H1 (cell line): ENCODE measurements around the gene NEURL1. TPM values are rescaled to one million over a fixed set of nuclear protein-coding genes. Genes with fewer than 3 reads are reported as not detected.

Experiments
- CTCF ChIA-PET: fragments of 300-600 bp; sonication (Branson Sonifier 250); formaldehyde crosslinking; loops from one replicate; lab custom pipeline; 2021; ENCODE audit not compliant: partially characterized antibody; lab: Charles Lee
- POLR2A ChIA-PET: fragments of 300-600 bp; sonication (Branson Sonifier 250); formaldehyde crosslinking; loops from one replicate; lab custom pipeline; 2021; ENCODE audit warnings: inconsistent platforms; ENCODE audit not compliant: partially characterized antibody; lab: Charles Lee
- DNase-seq, 2 experiments: peaks; one replicate each; pipeline versions ENCODE4 v3.0.0 to v3.0.0-alpha.2; 2010 to 2022; ENCODE audit warnings: low spot score in 2 of 2, low read depth in 1 of 2, mixed read lengths in 1 of 2
- FAIRE-seq: peaks from 2 replicates; lab custom pipeline; 2011; peaks lifted over from hg19 to GRCh38; lab: Jason Lieb, UNC
- H2AFZ ChIP-seq: 2 replicates; pipeline ENCODE4 v1.8.1; 2012; ENCODE audit warnings: low read length, inconsistent platforms
- H2AK5ac ChIP-seq: 2 replicates; pipeline ENCODE4 v1.6.1; 2013; ENCODE audit warnings: low read depth, low read length
- H2BK120ac ChIP-seq: replicated peaks from 2 replicates; pipeline ENCODE3; 2013; ENCODE audit warnings: low read depth, low read length, inconsistent platforms
- H2BK12ac ChIP-seq: 2 replicates; pipeline ENCODE4 v1.6.1; 2013; ENCODE audit warnings: low read depth, low read length
- H2BK15ac ChIP-seq: 2 replicates; pipeline ENCODE4 v1.6.1; 2013; ENCODE audit warnings: low read length
- H2BK20ac ChIP-seq: 2 replicates; pipeline ENCODE4 v1.6.1; 2013; ENCODE audit warnings: low read length
- H2BK5ac ChIP-seq: 2 replicates; pipeline ENCODE4 v1.6.1; 2013; ENCODE audit warnings: low read depth, low read length
- H3K14ac ChIP-seq: 2 replicates; pipeline ENCODE4 v1.6.1; 2013; ENCODE audit warnings: inconsistent platforms; ENCODE audit not compliant: insufficient read length
- H3K18ac ChIP-seq: 2 replicates; pipeline ENCODE4 v1.6.1; 2013; ENCODE audit warnings: low read length; ENCODE audit errors: extremely low read depth
- H3K23ac ChIP-seq: 2 replicates; pipeline ENCODE4 v1.6.1; 2013; ENCODE audit warnings: inconsistent platforms; ENCODE audit not compliant: insufficient read length
- H3K23me2 ChIP-seq: 2 replicates; pipeline ENCODE4 v1.6.1; 2013; ENCODE audit warnings: low read depth, low read length
- H3K27ac ChIP-seq: 2 replicates; pipeline ENCODE4 v1.6.1; 2011; ENCODE audit warnings: low read depth, low read length, inconsistent platforms
- H3K27me3 ChIP-seq, 4 experiments: replicated peaks in 1 of 4; 1 replicate in 1 of 4; 2 replicates in 3 of 4; pipeline versions ENCODE4 v1.6.1 to v1.8.1; 2011 to 2013; ENCODE audit warnings: low read length in 3 of 4, mild to moderate bottlenecking in 3 of 4, inconsistent platforms in 2 of 4, mixed read lengths in 2 of 4, moderate library complexity in 1 of 4; ENCODE audit not compliant: control insufficient read depth in 3 of 4, insufficient read depth in 3 of 4; ENCODE audit errors: extremely low read depth in 1 of 4
- H3K36me3 ChIP-seq, 4 experiments: 2 replicates each; pipeline versions ENCODE4 v1.6.1 to v1.8.1; 2011 to 2013; ENCODE audit warnings: mild to moderate bottlenecking in 4 of 4, low read length in 3 of 4, moderate library complexity in 2 of 4, control low read depth in 1 of 4, inconsistent platforms in 1 of 4; ENCODE audit not compliant: insufficient read depth in 4 of 4, control insufficient read depth in 2 of 4
- H3K4ac ChIP-seq: replicated peaks from 2 replicates; pipeline ENCODE3; 2013; ENCODE audit warnings: low read length, low read depth, mixed read lengths, inconsistent platforms; ENCODE audit not compliant: insufficient read length
- H3K4me1 ChIP-seq, 4 experiments: replicated peaks in 1 of 4; 1 replicate in 1 of 4; 2 replicates in 3 of 4; pipeline versions ENCODE4 v1.6.1 to v1.8.1; 2011 to 2013; ENCODE audit warnings: low read length in 3 of 4, inconsistent platforms in 2 of 4, mixed read lengths in 1 of 4; ENCODE audit not compliant: insufficient read depth in 4 of 4, control insufficient read depth in 3 of 4
- H3K4me2 ChIP-seq, 2 experiments: 2 replicates each; pipeline versions ENCODE4 v1.6.1 to v1.8.1; 2011 to 2013; ENCODE audit warnings: low read depth in 2 of 2, low read length in 2 of 2, control low read depth in 1 of 2, inconsistent platforms in 1 of 2, mild to moderate bottlenecking in 1 of 2; ENCODE audit not compliant: insufficient read depth in 1 of 2
- H3K4me3 ChIP-seq, 4 experiments: fragments of 200-600, 300-600 bp in 1 of 4; sonication (generic), shearing (Covaris generic), sonication (Bioruptor Twin) in 1 of 4; 2 replicates each; pipeline versions ENCODE4 v1.5.1 to v1.8.1; 2011 to 2016; ENCODE audit warnings: low read length in 4 of 4, low read depth in 3 of 4, control low read depth in 2 of 4, inconsistent platforms in 2 of 4, mild to moderate bottlenecking in 2 of 4, mixed read lengths in 1 of 4, moderate library complexity in 1 of 4; ENCODE audit not compliant: insufficient read depth in 2 of 4; ENCODE audit errors: extremely low read depth in 1 of 4
- H3K56ac ChIP-seq: replicated peaks from 2 replicates; pipeline ENCODE3; 2013; ENCODE audit warnings: low read depth, mild to moderate bottlenecking, mixed read lengths, low read length, inconsistent platforms; ENCODE audit not compliant: insufficient read length
- H3K79me1 ChIP-seq: 2 replicates; pipeline ENCODE4 v1.6.1; 2013; ENCODE audit warnings: low read depth, low read length, control low read depth
- H3K79me2 ChIP-seq, 2 experiments: 2 replicates each; pipeline versions ENCODE4 v1.6.1 to v1.8.1; 2012 to 2013; ENCODE audit warnings: low read length in 2 of 2, mild to moderate bottlenecking in 2 of 2, inconsistent platforms in 1 of 2; ENCODE audit not compliant: insufficient read depth in 2 of 2, control insufficient read depth in 1 of 2
- H3K9ac ChIP-seq, 4 experiments: replicated peaks in 1 of 4; 1 replicate in 1 of 4; 2 replicates in 3 of 4; pipeline versions ENCODE4 v1.6.1 to v1.8.1; 2011 to 2013; ENCODE audit warnings: low read depth in 3 of 4, low read length in 3 of 4, control low read depth in 2 of 4, mild to moderate bottlenecking in 2 of 4, moderate library complexity in 2 of 4, inconsistent platforms in 1 of 4; ENCODE audit errors: extremely low read depth in 1 of 4
- H3K9me3 ChIP-seq, 2 experiments: 2 replicates each; pipeline versions ENCODE4 v1.6.1 to v1.8.1; 2012 to 2013; ENCODE audit warnings: mild to moderate bottlenecking in 2 of 2, moderate library complexity in 2 of 2, control low read depth in 1 of 2, inconsistent platforms in 1 of 2, low read depth in 1 of 2, low read length in 1 of 2, mixed read lengths in 1 of 2; ENCODE audit not compliant: insufficient read depth in 2 of 2
- H4K20me1 ChIP-seq, 2 experiments: replicated peaks in 1 of 2; 2 replicates each; pipeline versions ENCODE3 to v1.8.1; 2011 to 2013; ENCODE audit warnings: inconsistent platforms in 2 of 2, low read length in 2 of 2, mild to moderate bottlenecking in 1 of 2; ENCODE audit not compliant: insufficient read depth in 2 of 2, control insufficient read depth in 1 of 2
- H4K5ac ChIP-seq: 2 replicates; pipeline ENCODE4 v1.6.1; 2013; ENCODE audit warnings: low read length, low read depth, mixed read lengths, inconsistent platforms; ENCODE audit not compliant: insufficient read length
- H4K8ac ChIP-seq: 2 replicates; pipeline ENCODE4 v1.8.0; 2013; ENCODE audit warnings: mild to moderate bottlenecking, moderate library complexity, low read length, inconsistent platforms; ENCODE audit not compliant: insufficient read depth; ENCODE audit errors: extremely low read depth
- H4K91ac ChIP-seq: replicated peaks from 2 replicates; pipeline ENCODE3; 2013; ENCODE audit warnings: low read length, mixed read lengths, inconsistent platforms; ENCODE audit not compliant: insufficient read length
- CBX8 ChIP-seq: fragments of 300-800, 300-1000 bp; sonication (generic); IDR thresholded peaks from 2 replicates; pipeline ENCODE4 v1.7.1; 2016; ENCODE audit warnings: low read depth, low read length, borderline replicate concordance
- CHD1 ChIP-seq: IDR thresholded peaks from 2 replicates; pipeline ENCODE4 v1.6.1; 2012; ENCODE audit warnings: low read depth, low read length, improper control_type of control experiment
- CHD2 ChIP-seq: IDR thresholded peaks from 2 replicates; pipeline ENCODE4 v1.6.1; 2012; ENCODE audit warnings: low read length, improper control_type of control experiment
- GTF2F1 ChIP-seq: IDR thresholded peaks from 2 replicates; pipeline ENCODE4 v1.6.1; 2012; ENCODE audit warnings: low read depth, low read length, improper control_type of control experiment, borderline replicate concordance
- KDM5A ChIP-seq: fragments of 200-600 bp; IDR thresholded peaks from 2 replicates; pipeline ENCODE4 v1.7.1; 2012; ENCODE audit warnings: mild to moderate bottlenecking, low read length, inconsistent platforms, mixed read lengths
- MAFK ChIP-seq: IDR thresholded peaks from 2 replicates; pipeline ENCODE4 v1.6.1; 2012; ENCODE audit warnings: low read depth, mild to moderate bottlenecking, improper control_type of control experiment, low read length
- POLR2AphosphoS5 ChIP-seq: IDR thresholded peaks from 2 replicates; pipeline ENCODE4 v1.6.1; 2011; ENCODE audit warnings: low read depth, low read length
- SUZ12 ChIP-seq: fragments of 200-600 bp; sonication (generic); IDR thresholded peaks from 2 replicates; pipeline ENCODE4 v1.6.1; 2012; ENCODE audit warnings: mild to moderate bottlenecking, inconsistent platforms, low read length, moderate library complexity, mixed read lengths
- TAF7 ChIP-seq: optimal IDR thresholded peaks from 2 replicates; pipeline ENCODE3; 2011; ENCODE audit warnings: low read depth, mild to moderate bottlenecking, inconsistent platforms, low read length, moderate library complexity, borderline replicate concordance
- TBP ChIP-seq: IDR thresholded peaks from 2 replicates; pipeline ENCODE4 v1.6.1; 2011; ENCODE audit warnings: low read depth, low read length, improper control_type of control experiment
- TCF12 ChIP-seq: IDR thresholded peaks from 2 replicates; pipeline ENCODE4 v1.6.1; 2011; ENCODE audit warnings: low read depth, mild to moderate bottlenecking, low read length
- YY1 ChIP-seq: IDR thresholded peaks from 2 replicates; pipeline ENCODE4 v1.6.1; 2011; ENCODE audit warnings: low read depth, mild to moderate bottlenecking, low read length
- WGBS, 2 experiments: shearing (Covaris generic) in 1 of 2; methylation state at CpG; one replicate each; pipeline versions ENCODE4 v1.1.6 to v1.1.7; 2013 to 2015; ENCODE audit warnings: low lambda C conversion rate in 2 of 2, mixed read lengths in 2 of 2, inconsistent platforms in 1 of 2, low coverage in 1 of 2, missing lambda C conversion rate in 1 of 2; ENCODE audit not compliant: insufficient replicate concordance in 2 of 2, insufficient coverage in 1 of 2, insufficient read length in 1 of 2; ENCODE audit errors: extremely low coverage in 1 of 2, missing lambda C conversion rate in 1 of 2; 5-methylcytosine and 5-hydroxymethylcytosine counted together
- polyA plus RNA-seq, 7 experiments: library from polyadenylated mRNA; depleted of rRNA in 3 of 7; stranded (reverse) in 5 of 7; unstranded in 2 of 7; fragments of >200 nt in 5 of 7; fragments of 200-250 nt in 2 of 7; gene quantifications; 1 replicate in 5 of 7; 2 replicates in 1 of 7; 4 replicates in 1 of 7; pipeline versions ENCODE4 v1.2.1 to v1.2.3, GENCODE V29; 2011 to 2013; ENCODE audit warnings: missing spikeins in 2 of 7, mixed read lengths in 2 of 7
- total RNA-seq: library from RNA; stranded (reverse); fragmentation: NEBNext Ultra II Directional; extraction: Animal tissue kit (Norgen Biotek cat#: 25700); gene quantifications from 2 replicates; pipeline ENCODE4 v1.2.1, GENCODE V29; 2021

The NEURL1 gene
- total and polyA plus RNA-seq, 2 of the 8 experiments (the other 6 are each of a cell fraction or from before 2014, with no cell fraction given), result 0.54 to 0.58 TPM

GRCh38 chr10:103620352-103620740 is 126.8 kb downstream of the NEURL1 start:
- Histone ChIP-seq H4K20me1 (no peaks in the 10 kb centered on the region), H3K4ac (no peak overlapping the region), H3K4me2 (no peak overlapping the region), H2AFZ (no peak overlapping the region), H3K23me2 (peaks cover 1% of the 10 kb centered on the region; the same call in 1 of the 2 replicates), H3K23ac (no peak overlapping the region), H3K79me2 (no peaks in the 10 kb centered on the region), H2BK5ac (no peak overlapping the region; the same call in 1 of the 2 replicates), H3K27me3 (no peaks in the 10 kb centered on the region), H3K79me1 (no peaks in the 10 kb centered on the region), H3K4me1 (no peaks in the 10 kb centered on the region; a peak in 1 of 7 replicates), H3K14ac (no peak overlapping the region), H2BK12ac (no peak overlapping the region), H3K9me3 (no peaks in the 10 kb centered on the region), H3K56ac (no peak overlapping the region), H2BK15ac (no peak overlapping the region; the same call in 1 of the 2 replicates), H4K91ac (no peak overlapping the region), H3K27ac (no peak overlapping the region), H2BK20ac (no peak overlapping the region), H3K4me3 (no peak overlapping the region), H3K18ac (no peak overlapping the region), H4K8ac (no peak overlapping the region), H4K5ac (no peak overlapping the region), H2BK120ac (no peak overlapping the region), H3K9ac (no peak overlapping the region), H2AK5ac (no peak overlapping the region; the same call in 1 of the 2 replicates), H3K36me3 (peaks cover 0 to 5% (median 0%) of the 10 kb centered on the region in 4 experiments; a peak in 2 of 8 replicates)
- WGBS, 2 experiments, result 91% methylated on average over 7 of the region's 7 CpGs; no CpG with 5 or more reads in 1 of the 2 experiments
- POLR2A ChIA-PET, result interaction anchor here (1.2 to 1.6 kb wide), 2 partner anchors 15 to 38 kb away, joined by 3 to 4 read pairs; no protein-coding TSS in a partner anchor
- FAIRE-seq (no peak), DNase-seq (no peak)
- CTCF ChIA-PET, result interaction anchor here (0.8 to 10.9 kb wide), 15 partner anchors 11 to 91 kb away, joined by 3 to 114 read pairs (median 5); no protein-coding TSS in a partner anchor
- TF ChIP-seq CHD1 (no peak), POLR2AphosphoS5 (no peak), TBP (no peak), SUZ12 (no peak), TAF7 (no peak), GTF2F1 (no peak), CBX8 (no peak), TCF12 (no peak), YY1 (no peak), KDM5A (no peak), MAFK (no peak), CHD2 (no peak)
